OCI-LY3 (cell line): ENCODE measurements around the gene INTS6.

Experiments
- CTCF ChIP-seq: fragments of 200-600, 300-600 bp; sonication (generic); IDR thresholded peaks from 2 replicates; pipeline ENCODE4 v1.5.1; 2014; ENCODE audit warnings: antibody characterized with exemption, low read length, low read depth
- EZH2phosphoT487 ChIP-seq: fragments of 200-600 bp; shearing (Covaris generic); IDR thresholded peaks from 2 replicates; pipeline ENCODE4 v1.6.1; 2018; ENCODE audit warnings: antibody characterized with exemption, mixed run types, low read depth

GRCh38 chr13:51313619-51314018 is 139.2 kb downstream of the INTS6 start:
- TF ChIP-seq CTCF, result no peak
- no peak for TF ChIP-seq EZH2phosphoT487
